OCI-LY7 (cell line): ENCODE results near the gene PLIN1. TPM values are rescaled to one million over a fixed set of nuclear protein-coding genes. Genes with fewer than 3 reads are reported as not detected.

Experiments
- BruUV-seq: library from RNA; stranded (reverse); fragments of 400-500 nt; replicated peaks from 2 replicates; lab custom pipeline; 2021; lab: Mats Ljungman, UMichigan
- CTCF ChIA-PET: fragments of 300-600 bp; sonication (Branson Sonifier 250); formaldehyde crosslinking; loops from one replicate; lab custom pipeline; 2022; ENCODE audit warnings: antibody characterized with exemption; ENCODE audit not compliant: unreplicated experiment; lab: Charles Lee
- POLR2A ChIA-PET: fragments of 300-600 bp; sonication (Branson Sonifier 250); formaldehyde crosslinking; loops from one replicate; lab custom pipeline; 2022; ENCODE audit warnings: antibody characterized with exemption; lab: Charles Lee
- DNase-seq: peaks from one replicate; pipeline ENCODE4 v3.0.0-alpha.2; 2015; ENCODE audit warnings: low spot score
- H2AFZ ChIP-seq: fragments of 200-600 bp; sonication (generic), shearing (Covaris generic); 2 replicates; pipeline ENCODE4 v1.6.1; 2014; ENCODE audit warnings: mild to moderate bottlenecking, antibody characterized with exemption, low read length, moderate library complexity
- H3K27ac ChIP-seq: fragments of 200-600 bp; sonication (generic); 2 replicates; pipeline ENCODE4 v1.5.1; 2014; ENCODE audit warnings: mixed run types, low read depth, mild to moderate bottlenecking, moderate library complexity, low read length, inconsistent platforms; ENCODE audit not compliant: poor library complexity, severe bottlenecking
- H3K36me3 ChIP-seq: fragments of 200-600 bp; sonication (generic); 2 replicates; pipeline ENCODE4 v1.6.1; 2014; ENCODE audit warnings: mild to moderate bottlenecking, antibody characterized with exemption, low read length, moderate library complexity, mixed read lengths; ENCODE audit not compliant: insufficient read depth
- H3K4me1 ChIP-seq: fragments of 200-600 bp; sonication (generic); 2 replicates; pipeline ENCODE4 v1.5.1; 2014; ENCODE audit warnings: mild to moderate bottlenecking, low read length; ENCODE audit not compliant: insufficient read depth, poor library complexity, severe bottlenecking
- H3K4me2 ChIP-seq: fragments of 200-600 bp; sonication (generic); 2 replicates; pipeline ENCODE4 v1.6.1; 2014; ENCODE audit warnings: mild to moderate bottlenecking, low read length
- H3K4me3 ChIP-seq: fragments of 200-600 bp; sonication (generic); 2 replicates; pipeline ENCODE4 v1.5.1; 2014; ENCODE audit warnings: mild to moderate bottlenecking, low read depth, low read length; ENCODE audit not compliant: poor library complexity, severe bottlenecking
- H3K79me2 ChIP-seq: fragments of 200-600 bp; sonication (generic); 2 replicates; pipeline ENCODE4 v1.6.1; 2016; ENCODE audit warnings: low read depth, mild to moderate bottlenecking, low read length, moderate library complexity, mixed read lengths; ENCODE audit not compliant: insufficient read depth
- H3K9me2 ChIP-seq: fragments of 200-600 bp; sonication (generic); 2 replicates; pipeline ENCODE4 v1.6.1; 2016; ENCODE audit warnings: mild to moderate bottlenecking, low read length, mixed read lengths; ENCODE audit not compliant: insufficient read depth
- H3K9me3 ChIP-seq: fragments of 200-600 bp; sonication (generic); 2 replicates; pipeline ENCODE4 v1.6.1; 2014; ENCODE audit warnings: mild to moderate bottlenecking, mixed run types, low read length, mixed read lengths
- H4K20me1 ChIP-seq: fragments of 200-600 bp; sonication (generic); 2 replicates; pipeline ENCODE4 v1.6.1; 2014; ENCODE audit warnings: mild to moderate bottlenecking, antibody characterized with exemption, low read length, moderate library complexity, mixed read lengths; ENCODE audit not compliant: insufficient read depth
- EZH2phosphoT487 ChIP-seq: fragments of 200-600 bp; sonication (generic); IDR thresholded peaks from 2 replicates; pipeline ENCODE4 v1.6.1; 2018; ENCODE audit warnings: low read depth, borderline replicate concordance, mild to moderate bottlenecking, mixed run types, antibody characterized with exemption, low read length, moderate library complexity, mixed read lengths
- intact Hi-C: fragments of 100-400 bp; cut with micrococcal nuclease; formaldehyde crosslinking; loops from one replicate; pipeline ENCODE4 v1.10.0; 2022; ENCODE audit not compliant: unreplicated experiment
- total RNA-seq, 2 experiments: library from RNA; depleted of rRNA in 1 of 2; stranded (reverse); fragments of >200 nt in 1 of 2; shearing (Covaris generic) in 1 of 2; gene quantifications; 2 replicates each; pipeline ENCODE4 v1.2.3, GENCODE V29; 2014 to 2022
- TF ChIP-seq, protein P1 (sequence below): fragments of 200-600 bp; sonication (generic); conservative IDR thresholded peaks from 2 replicates; pipeline ENCODE4 v1.5.1; 2014; ENCODE audit warnings: mild to moderate bottlenecking, antibody characterized with exemption, low read length, moderate library complexity, mixed read lengths

Gene PLIN1
- total RNA-seq, 2 experiments from 2014 or later = 0.19 TPM; not detected in 1

DNA sequence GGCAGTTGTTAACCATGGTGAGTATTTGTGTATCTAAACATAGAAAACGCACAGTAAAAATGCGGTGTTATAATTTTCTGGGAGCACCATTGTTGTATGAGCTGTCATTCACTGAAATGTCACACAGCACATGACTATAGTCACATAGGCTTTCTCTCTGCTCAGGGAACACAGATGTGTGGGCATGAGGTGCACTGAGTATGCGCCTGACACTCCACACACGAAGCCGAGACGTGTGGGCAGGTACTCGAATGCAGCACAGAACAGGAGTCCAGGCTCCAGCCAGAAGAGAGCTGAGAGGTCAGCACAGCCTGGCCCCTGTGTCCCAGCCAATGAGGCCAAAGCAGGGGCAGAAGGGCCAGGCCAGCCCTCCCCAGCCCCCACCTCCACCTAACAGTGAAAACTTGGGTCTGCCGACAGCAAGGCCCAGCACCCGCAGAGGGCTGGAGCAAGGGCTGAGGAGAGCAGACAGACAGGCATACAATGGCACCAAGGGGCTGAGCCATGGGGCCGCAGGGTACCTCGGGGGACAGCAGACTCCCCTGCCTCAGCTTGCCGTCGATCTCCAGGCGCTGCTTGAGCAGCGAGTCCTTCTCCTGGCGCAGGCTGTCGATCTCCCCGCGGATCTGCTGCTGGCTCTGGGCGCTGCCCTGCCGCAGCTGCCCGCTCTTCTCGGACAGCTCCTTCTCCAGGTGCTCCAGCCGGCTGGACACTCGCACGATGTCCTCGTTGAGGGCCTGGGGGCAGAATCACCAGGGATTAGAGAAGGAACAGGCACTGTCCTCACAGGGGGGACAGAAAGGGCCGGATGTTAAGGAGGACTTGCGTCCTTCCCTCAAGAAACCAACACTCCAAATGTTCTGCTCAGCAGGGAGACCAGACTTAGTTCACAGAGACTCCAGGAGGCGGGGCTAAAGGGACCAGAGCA, 47.9 kb downstream of the PLIN1 start:
- Histone ChIP-seq H3K9me2 (no peaks in the 10 kb centered on the region), H2AFZ (no peak overlapping the region), H3K79me2 (no peaks in the 10 kb centered on the region), H3K4me3 (no peak overlapping the region), H3K27ac (no peak overlapping the region), H3K36me3 (peaks cover 62% of the 10 kb centered on the region), H3K9me3 (no peaks in the 10 kb centered on the region), H3K4me1 (no peaks in the 10 kb centered on the region), H4K20me1 (no peaks in the 10 kb centered on the region), H3K4me2 (no peak overlapping the region)
- CTCF ChIA-PET = no interaction called here
- BruUV-seq = no TSS peak
- intact Hi-C loops = no loop called here
- no peak for DNase-seq
- no peak for TF ChIP-seq EZH2phosphoT487
- TF ChIP-seq, protein P1, sequence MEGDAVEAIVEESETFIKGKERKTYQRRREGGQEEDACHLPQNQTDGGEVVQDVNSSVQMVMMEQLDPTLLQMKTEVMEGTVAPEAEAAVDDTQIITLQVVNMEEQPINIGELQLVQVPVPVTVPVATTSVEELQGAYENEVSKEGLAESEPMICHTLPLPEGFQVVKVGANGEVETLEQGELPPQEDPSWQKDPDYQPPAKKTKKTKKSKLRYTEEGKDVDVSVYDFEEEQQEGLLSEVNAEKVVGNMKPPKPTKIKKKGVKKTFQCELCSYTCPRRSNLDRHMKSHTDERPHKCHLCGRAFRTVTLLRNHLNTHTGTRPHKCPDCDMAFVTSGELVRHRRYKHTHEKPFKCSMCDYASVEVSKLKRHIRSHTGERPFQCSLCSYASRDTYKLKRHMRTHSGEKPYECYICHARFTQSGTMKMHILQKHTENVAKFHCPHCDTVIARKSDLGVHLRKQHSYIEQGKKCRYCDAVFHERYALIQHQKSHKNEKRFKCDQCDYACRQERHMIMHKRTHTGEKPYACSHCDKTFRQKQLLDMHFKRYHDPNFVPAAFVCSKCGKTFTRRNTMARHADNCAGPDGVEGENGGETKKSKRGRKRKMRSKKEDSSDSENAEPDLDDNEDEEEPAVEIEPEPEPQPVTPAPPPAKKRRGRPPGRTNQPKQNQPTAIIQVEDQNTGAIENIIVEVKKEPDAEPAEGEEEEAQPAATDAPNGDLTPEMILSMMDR = no peak
- POLR2A ChIA-PET = no interaction called here

- H2AFZ ChIP-seq = no peak overlapping the region
- BruUV-seq = no TSS peak
- H3K36me3 ChIP-seq = peaks cover 72% of the 10 kb centered on the region
- H3K4me1 ChIP-seq = no peaks in the 10 kb centered on the region
- POLR2A ChIA-PET = no interaction called here
- H4K20me1 ChIP-seq = no peaks in the 10 kb centered on the region
- no peak overlapping the region for H3K4me3 ChIP-seq
- H3K27ac ChIP-seq = no peak overlapping the region
- no peaks in the 10 kb centered on the region for H3K79me2 ChIP-seq
- DNase-seq = no peak
- H3K4me2 ChIP-seq = no peak overlapping the region
- CTCF ChIA-PET = no interaction called here
- no peaks in the 10 kb centered on the region for H3K9me3 ChIP-seq
- TF ChIP-seq EZH2phosphoT487 = no peak
- TF ChIP-seq, protein P1 = no peak
- intact Hi-C loops = no loop called here
- H3K9me2 ChIP-seq = no peaks in the 10 kb centered on the region
Measured at GRCh38 chr15:89630260-89630659, 48.9 kb downstream of the PLIN1 start.

- TF ChIP-seq, protein P1 = no peak
- no peaks in the 10 kb centered on the region for H4K20me1 ChIP-seq
- H3K4me3 ChIP-seq = no peak overlapping the region
- no peaks in the 10 kb centered on the region for H3K79me2 ChIP-seq
- H3K27ac ChIP-seq = no peak overlapping the region
- no peak for DNase-seq
- H2AFZ ChIP-seq = no peak overlapping the region
- ChIA-PET POLR2A (no interaction called here), CTCF (interaction anchor here (0.6 kb wide), 1 partner anchor 1338 kb away, joined by 3 read pairs; no protein-coding TSS in a partner anchor)
- H3K4me1 ChIP-seq = no peaks in the 10 kb centered on the region
- H3K9me2 ChIP-seq = no peaks in the 10 kb centered on the region
- no TSS peak for BruUV-seq
- intact Hi-C loops = no loop called here
- H3K4me2 ChIP-seq = no peak overlapping the region
- no peaks in the 10 kb centered on the region for H3K9me3 ChIP-seq
- peaks cover 76% of the 10 kb centered on the region for H3K36me3 ChIP-seq
Measured at GRCh38 chr15:89629829-89630228, 49.3 kb downstream of the PLIN1 start.
